Astrocyte of the spinal cord (primary cell): ENCODE data around the gene CIDEA.
A peak's percentile ranks its signal among the peaks of the same experiment; 100 is the strongest.

Source experiments
- DNase-seq: peaks from one replicate; pipeline ENCODE4 v3.0.0; 2011; ENCODE audit warnings: low read depth, low spot score
- H3K4me3 ChIP-seq: 2 replicates; pipeline ENCODE4 v1.5.1; 2011; ENCODE audit warnings: low read depth, mild to moderate bottlenecking, low read length, moderate library complexity
- in situ Hi-C: cut with HindIII; loops from 2 replicates; pipeline ENCODE4 v1.10.0; 2017; ENCODE audit warnings: low sequenced_read_pairs
- TF ChIP-seq, protein P1 (sequence below): IDR thresholded peaks from 2 replicates; pipeline ENCODE4 v1.5.1; 2012; ENCODE audit warnings: low read depth, mild to moderate bottlenecking, low read length, inconsistent platforms

Gene CIDEA

GRCh38 chr18:12231040-12231882 is 22.9 kb upstream of the CIDEA start:
- DNase-seq, result no peak
- no peak overlapping the region for H3K4me3 ChIP-seq
- in situ Hi-C loops, result no loop called here
- TF ChIP-seq, protein P1, sequence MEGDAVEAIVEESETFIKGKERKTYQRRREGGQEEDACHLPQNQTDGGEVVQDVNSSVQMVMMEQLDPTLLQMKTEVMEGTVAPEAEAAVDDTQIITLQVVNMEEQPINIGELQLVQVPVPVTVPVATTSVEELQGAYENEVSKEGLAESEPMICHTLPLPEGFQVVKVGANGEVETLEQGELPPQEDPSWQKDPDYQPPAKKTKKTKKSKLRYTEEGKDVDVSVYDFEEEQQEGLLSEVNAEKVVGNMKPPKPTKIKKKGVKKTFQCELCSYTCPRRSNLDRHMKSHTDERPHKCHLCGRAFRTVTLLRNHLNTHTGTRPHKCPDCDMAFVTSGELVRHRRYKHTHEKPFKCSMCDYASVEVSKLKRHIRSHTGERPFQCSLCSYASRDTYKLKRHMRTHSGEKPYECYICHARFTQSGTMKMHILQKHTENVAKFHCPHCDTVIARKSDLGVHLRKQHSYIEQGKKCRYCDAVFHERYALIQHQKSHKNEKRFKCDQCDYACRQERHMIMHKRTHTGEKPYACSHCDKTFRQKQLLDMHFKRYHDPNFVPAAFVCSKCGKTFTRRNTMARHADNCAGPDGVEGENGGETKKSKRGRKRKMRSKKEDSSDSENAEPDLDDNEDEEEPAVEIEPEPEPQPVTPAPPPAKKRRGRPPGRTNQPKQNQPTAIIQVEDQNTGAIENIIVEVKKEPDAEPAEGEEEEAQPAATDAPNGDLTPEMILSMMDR, result no peak

GRCh38 chr18:12231986-12232385 is 22.2 kb upstream of the CIDEA start:
- TF ChIP-seq, protein P1, result no peak
- no peak for DNase-seq
- in situ Hi-C loops, result no loop called here
- H3K4me3 ChIP-seq, result no peak overlapping the region

DNA sequence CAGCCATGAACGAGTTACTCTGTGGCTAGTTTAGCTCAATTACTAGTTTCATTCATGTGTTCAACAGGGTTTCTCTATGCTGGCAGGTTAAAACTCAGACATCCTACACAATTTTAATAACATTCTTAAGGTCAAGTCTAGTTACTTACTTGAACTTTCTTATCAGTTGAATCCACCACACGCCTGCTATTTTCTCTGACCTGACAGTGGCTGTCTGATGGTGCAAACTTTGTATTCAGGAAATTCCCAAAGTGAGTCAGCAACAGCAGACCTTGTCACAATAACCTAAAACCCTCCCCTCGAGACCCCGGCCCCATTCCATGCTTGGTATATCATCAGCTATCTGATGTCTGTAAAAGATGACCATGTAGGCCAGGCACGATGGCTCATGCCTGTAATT is 20.8 kb upstream of the CIDEA start:
- TF ChIP-seq, protein P1, result no peak
- no peak overlapping the region for H3K4me3 ChIP-seq
- DNase-seq, result peak; percentile 10
- in situ Hi-C loops, result no loop called here

- DNase-seq, result no peak
- in situ Hi-C loops, result no loop called here
- no peak overlapping the region for H3K4me3 ChIP-seq
- TF ChIP-seq, protein P1, result no peak
These were observed 19.5 kb upstream of the CIDEA start for GRCh38 chr18:12234451-12235190.

DNA sequence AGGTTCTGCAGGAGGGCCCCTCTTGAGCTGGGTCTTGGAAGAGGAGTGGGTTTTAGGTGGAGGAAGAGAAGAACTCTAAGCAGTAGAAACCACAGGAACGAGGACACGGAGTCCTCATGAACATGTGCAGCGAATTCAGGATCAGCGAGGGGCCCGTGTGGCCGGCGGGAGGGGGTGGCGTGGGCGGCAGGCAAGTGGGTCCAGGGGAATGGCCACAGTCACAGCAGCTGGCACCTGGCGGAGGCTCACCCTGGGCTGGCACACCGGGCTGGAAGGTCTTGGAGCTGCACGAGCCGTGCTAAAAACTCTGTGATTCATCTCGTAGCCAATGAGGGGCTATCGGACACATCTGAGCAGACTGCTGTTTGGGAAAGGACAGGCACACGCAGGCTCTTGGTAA is 18.0 kb upstream of the CIDEA start:
- in situ Hi-C loops, result no loop called here
- no peak for DNase-seq
- H3K4me3 ChIP-seq, result no peak overlapping the region
- TF ChIP-seq, protein P1, result no peak

- in situ Hi-C loops, result no loop called here
- TF ChIP-seq, protein P1, result peak; percentile 94
- DNase-seq, result peak; percentile 43
- H3K4me3 ChIP-seq, result no peak overlapping the region
These were observed 17.0 kb upstream of the CIDEA start for GRCh38 chr18:12236934-12237832.
